Measurements from ENCODE around the gene CIB2. TPM values are rescaled to one million over a fixed set of nuclear protein-coding genes. Genes with fewer than 3 reads are reported as not detected.

Gene CIB2
- total and polyA plus RNA-seq, 2 experiments from 2014 or later: 40.5 to 48.9 TPM

GRCh38 chr15:78149068-78149804 lies 18.0 kb upstream of the CIB2 start, which contains the start of gene IDH3A:
TSS of gene IDH3A (plus strand) at chr15:78149362. CDS start at chr15:78149404, 42 bp downstream.
- Histone ChIP-seq H3K9me2 (replicated peaks; ENCODE audit: insufficient read depth) (no peaks in the 10 kb centered on the region), H3K9me3 (ENCODE audit: low read depth) (no peaks in the 10 kb centered on the region), H3K79me2 (peaks cover 49% of the 10 kb centered on the region), H2AFZ (peak within 1 kb of the TSS; percentile 42), H3K36me3 (replicated peaks; ENCODE audit: insufficient read depth, low read depth) (no peaks in the 10 kb centered on the region), H4K20me1 (ENCODE audit: insufficient read depth, poor library complexity, severe bottlenecking) (no peaks in the 10 kb centered on the region), H3K4me1 (ENCODE audit: insufficient read depth) (peaks cover 11% of the 10 kb centered on the region), H3K27me3 (no peaks in the 10 kb centered on the region), H3K27ac (peak within 1 kb of the TSS; percentile 81), H3K4me3 (peak within 1 kb of the TSS; percentile 56), H3K4me2 (peak within 1 kb of the TSS; percentile 96)
- DNase-seq (ENCODE audit: low spot score): peak; percentile 100
- 1% methylated on average over 30 of the region's 79 CpGs for WGBS (ENCODE audit: low lambda C conversion rate, missing lambda C conversion rate)
- no peak for TF ChIP-seq CTCF (IDR thresholded peaks at IDR 0.05; ENCODE audit: poor library complexity)
- TF ChIP-seq EZH2 (IDR thresholded peaks at IDR 0.05; ENCODE audit: borderline replicate concordance): no peak
- no peak for TF ChIP-seq EZH2phosphoT487 (IDR thresholded peaks at IDR 0.05; ENCODE audit: low read depth, severe bottlenecking, unreplicated experiment)

- DNase-seq (ENCODE audit: low spot score): no peak
- Histone ChIP-seq H3K4me1 (ENCODE audit: insufficient read depth) (peaks cover 11% of the 10 kb centered on the region), H2AFZ (peak overlapping the region; percentile 42), H3K4me3 (peak overlapping the region; percentile 27), H4K20me1 (ENCODE audit: insufficient read depth, poor library complexity, severe bottlenecking) (no peaks in the 10 kb centered on the region), H3K79me2 (peaks cover 41% of the 10 kb centered on the region), H3K9me3 (ENCODE audit: low read depth) (no peaks in the 10 kb centered on the region), H3K27ac (peak overlapping the region; percentile 81), H3K27me3 (no peaks in the 10 kb centered on the region), H3K4me2 (peak overlapping the region; percentile 70), H3K9me2 (replicated peaks; ENCODE audit: insufficient read depth) (no peaks in the 10 kb centered on the region), H3K36me3 (replicated peaks; ENCODE audit: insufficient read depth, low read depth) (no peaks in the 10 kb centered on the region)
- 22% methylated on average over 14 of the region's 14 CpGs for whole genome bisulfite sequencing (ENCODE audit: low lambda C conversion rate, missing lambda C conversion rate)
- no peak for TF ChIP-seq EZH2 (IDR thresholded peaks at IDR 0.05; ENCODE audit: borderline replicate concordance)
- TF ChIP-seq CTCF (IDR thresholded peaks at IDR 0.05; ENCODE audit: poor library complexity): no peak
- no peak for TF ChIP-seq EZH2phosphoT487 (IDR thresholded peaks at IDR 0.05; ENCODE audit: low read depth, severe bottlenecking, unreplicated experiment)
Measured at GRCh38 chr15:78148392-78149067, 17.3 kb upstream of the CIB2 start.

DNA sequence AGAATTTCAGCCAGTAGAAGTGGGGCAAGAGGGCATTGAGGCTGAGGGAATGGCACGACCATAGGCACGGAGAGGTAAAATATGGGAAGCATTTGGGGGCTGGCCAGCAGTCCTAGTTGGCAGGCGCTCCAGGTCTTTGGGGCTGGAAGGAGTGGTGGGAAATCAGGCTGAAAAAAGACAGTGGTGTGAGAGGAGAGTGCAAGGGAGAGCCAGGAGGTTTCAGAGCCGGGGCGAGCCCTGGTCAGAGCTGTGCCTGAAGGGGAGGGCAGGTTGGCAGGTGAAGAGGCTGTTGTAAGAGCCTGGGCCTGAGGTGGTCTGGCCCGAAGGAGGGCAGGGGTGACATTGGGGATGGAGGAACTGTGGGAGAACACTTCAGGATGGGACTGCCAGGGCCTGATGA lies 16.3 kb upstream of the CIB2 start:
- WGBS (ENCODE audit: low lambda C conversion rate, missing lambda C conversion rate): 92% methylated on average over 6 of the region's 6 CpGs
- peaks cover 11% of the 10 kb centered on the region for H3K4me1 ChIP-seq (ENCODE audit: insufficient read depth)
- DNase-seq (ENCODE audit: low spot score): no peak

More for the DNA sequence above, 16.3 kb upstream of the CIB2 start:
- H3K27me3 ChIP-seq: no peaks in the 10 kb centered on the region
- H3K4me2 ChIP-seq: no peak overlapping the region
- H3K27ac ChIP-seq: peak overlapping the region; percentile 81
- TF ChIP-seq CTCF (IDR thresholded peaks at IDR 0.05; ENCODE audit: poor library complexity): no peak
- TF ChIP-seq EZH2 (IDR thresholded peaks at IDR 0.05; ENCODE audit: borderline replicate concordance): no peak
- TF ChIP-seq EZH2phosphoT487 (IDR thresholded peaks at IDR 0.05; ENCODE audit: low read depth, severe bottlenecking, unreplicated experiment): no peak
- no peaks in the 10 kb centered on the region for H3K9me3 ChIP-seq (ENCODE audit: low read depth)
- H3K79me2 ChIP-seq: peaks cover 32% of the 10 kb centered on the region
- no peaks in the 10 kb centered on the region for H3K36me3 ChIP-seq (replicated peaks; ENCODE audit: insufficient read depth, low read depth)
- no peaks in the 10 kb centered on the region for H4K20me1 ChIP-seq (ENCODE audit: insufficient read depth, poor library complexity, severe bottlenecking)
- no peak overlapping the region for H2AFZ ChIP-seq
- no peak overlapping the region for H3K4me3 ChIP-seq
- H3K9me2 ChIP-seq (replicated peaks; ENCODE audit: insufficient read depth): no peaks in the 10 kb centered on the region
